ENCODE data around the gene MFSD6.
"Not testable (repeated sequence)": the region's sequence is repeated elsewhere in the genome, so short reads cannot be mapped to it uniquely, and the experiment has no call there.

The MFSD6 gene

GRCh38 chr2:190407662-190408537 lies at the start of gene MFSD6:
Gene MFSD6 (plus strand): TSS chr2:190408355. CDS start chr2:190436030, 27,675 bp downstream.
- DNase-seq (ENCODE audit: low read depth) = no peak

DNA sequence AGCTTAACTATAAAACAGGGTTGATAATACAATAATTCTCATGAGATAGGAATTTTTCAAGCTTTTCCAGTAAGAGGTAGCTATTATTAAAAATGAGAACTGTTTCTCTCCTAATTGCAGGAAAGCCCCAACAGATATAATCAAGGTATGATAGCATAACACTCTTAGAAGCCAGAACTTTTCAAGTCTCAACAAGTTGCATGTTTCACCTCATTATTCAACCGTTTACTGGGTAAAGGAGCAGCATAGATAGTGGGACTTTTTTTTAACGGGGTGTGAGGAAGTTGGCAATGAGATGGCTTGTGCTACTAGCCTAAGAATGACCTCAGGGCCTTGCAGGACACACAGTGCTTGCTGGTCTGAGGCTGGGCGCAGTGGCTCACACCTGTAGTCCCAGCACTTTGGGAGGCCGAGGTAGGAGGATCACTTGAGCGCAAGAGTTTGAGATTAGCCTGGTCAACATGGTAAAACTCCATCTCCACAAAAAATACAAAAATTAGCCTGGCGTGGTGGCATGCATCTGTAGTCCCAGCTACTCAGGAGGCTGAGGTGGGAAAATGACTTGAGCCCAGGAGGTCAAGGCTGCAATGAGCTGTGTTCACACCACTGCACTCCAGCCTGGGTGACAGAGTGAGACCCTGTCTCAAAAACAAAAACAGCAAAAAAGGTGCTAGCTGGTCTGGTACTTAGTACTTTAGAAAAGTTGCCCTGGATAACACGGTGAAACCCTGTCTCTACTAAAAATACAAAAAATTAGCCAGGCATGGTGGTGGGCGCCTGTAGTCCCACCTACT lies 49.3 kb upstream of the MFSD6 start:
- DNase-seq (ENCODE audit: low read depth) = not testable (repeated sequence)

DNA sequence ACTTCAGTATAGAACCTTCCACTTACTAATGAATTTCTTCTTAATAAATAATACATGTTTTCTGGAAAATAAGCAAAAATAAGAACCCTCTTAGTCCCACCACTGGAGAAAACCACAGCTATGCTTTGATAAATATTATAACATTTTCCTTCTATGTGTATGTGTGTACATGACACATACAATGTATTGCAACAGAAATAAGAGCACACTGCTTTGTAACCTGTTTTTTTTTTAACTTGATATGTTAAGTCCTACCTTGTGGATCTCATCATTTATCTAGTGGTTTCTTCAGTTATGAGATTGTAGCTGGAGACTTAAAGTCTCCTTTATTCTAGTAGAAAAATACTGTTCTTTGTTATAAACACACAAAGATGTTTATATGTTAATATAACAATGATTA lies 47.6 kb upstream of the MFSD6 start:
- no peak for DNase-seq (ENCODE audit: low read depth)

GRCh38 chr2:190360965-190361364 lies 47.2 kb upstream of the MFSD6 start:
- no peak for DNase-seq (ENCODE audit: low read depth)

GRCh38 chr2:190361572-190361971 lies 46.6 kb upstream of the MFSD6 start:
- DNase-seq (ENCODE audit: low read depth) = no peak

- DNase-seq (ENCODE audit: low read depth) = no peak
Measured at GRCh38 chr2:190362894-190363293, 45.3 kb upstream of the MFSD6 start.

DNA sequence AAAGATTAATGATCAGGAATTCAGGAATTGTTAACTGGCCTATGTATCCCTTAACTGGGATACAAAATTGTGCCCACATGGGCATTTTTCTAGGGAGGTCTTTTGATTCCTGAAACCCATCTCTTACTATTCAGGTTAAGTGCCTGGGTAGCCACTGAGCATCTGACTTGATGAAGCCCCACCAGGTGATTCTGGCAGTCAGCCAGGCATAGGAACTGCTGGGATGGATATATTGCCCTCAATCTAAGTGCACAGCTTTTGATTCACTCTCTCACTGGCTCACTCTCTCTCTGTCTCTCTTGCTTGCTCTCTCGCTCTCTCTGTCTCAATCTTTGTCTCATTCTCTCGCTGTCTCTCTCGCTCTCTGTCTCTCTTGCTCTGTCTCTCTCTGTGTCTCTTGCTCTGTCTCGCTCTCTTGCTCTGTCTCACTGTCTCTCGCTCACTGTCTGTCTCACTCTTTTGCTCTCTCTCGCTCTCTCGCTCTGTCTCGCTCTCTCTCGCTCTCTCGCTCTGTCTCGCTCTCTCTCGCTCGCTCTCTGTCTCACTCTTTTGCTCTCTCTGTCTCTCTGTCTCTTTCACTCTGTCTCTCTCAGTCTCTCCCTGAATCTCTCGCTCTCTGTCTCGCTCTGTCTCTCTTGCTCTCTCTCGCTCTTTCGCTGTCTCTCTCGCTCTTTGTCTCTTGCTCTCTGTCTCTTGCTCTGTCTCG lies 42.5 kb upstream of the MFSD6 start:
- DNase-seq (ENCODE audit: low read depth) = no peak

- DNase-seq (ENCODE audit: low read depth) = no peak
Measured at GRCh38 chr2:190366248-190366753, 41.9 kb upstream of the MFSD6 start.

DNA sequence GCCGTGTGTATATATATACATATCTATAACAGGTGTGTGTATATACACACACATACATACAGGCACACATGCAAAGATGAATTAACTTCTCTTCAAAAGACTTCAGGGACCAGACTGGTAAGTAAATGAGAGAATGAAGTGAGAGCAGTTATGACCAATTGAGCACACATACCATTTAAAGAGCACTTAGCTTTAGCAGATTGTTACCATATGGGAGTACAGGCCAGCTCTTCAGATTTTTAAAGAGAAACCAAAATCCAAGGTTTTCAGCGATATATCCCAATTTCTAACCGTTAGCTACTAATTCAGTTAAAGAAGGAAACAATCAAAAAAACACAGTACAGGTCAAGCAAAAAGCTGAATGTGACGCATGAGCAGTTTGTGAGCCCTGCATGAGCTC lies 41.1 kb upstream of the MFSD6 start:
- DNase-seq (ENCODE audit: low read depth) = no peak

- DNase-seq (ENCODE audit: low read depth) = no peak
Measured at GRCh38 chr2:190369635-190370034, 38.5 kb upstream of the MFSD6 start.

- DNase-seq (ENCODE audit: low read depth) = no peak
Measured at GRCh38 chr2:190376083-190376482, 32.1 kb upstream of the MFSD6 start.

- DNase-seq (ENCODE audit: low read depth) = no peak
Measured at GRCh38 chr2:190376591-190377245, 31.4 kb upstream of the MFSD6 start.

DNA sequence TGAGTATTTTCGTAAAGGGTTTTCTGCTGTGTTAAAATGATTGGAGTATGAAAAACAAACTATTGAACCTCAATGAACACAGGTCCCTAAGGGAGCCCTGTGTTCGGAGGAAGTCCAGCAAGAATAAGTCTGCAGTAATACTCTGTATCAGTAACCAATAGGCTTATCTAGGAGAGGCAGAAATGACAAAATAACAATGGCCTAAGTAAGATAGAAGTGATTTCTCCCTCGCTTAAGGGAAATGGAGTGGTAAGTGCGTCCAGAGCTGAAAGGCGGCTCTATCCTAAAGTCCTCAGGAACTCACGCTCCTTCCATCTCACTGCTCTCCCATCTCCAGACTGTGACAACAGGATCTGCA lies 29.3 kb upstream of the MFSD6 start:
- no peak for DNase-seq (ENCODE audit: low read depth)

DNA sequence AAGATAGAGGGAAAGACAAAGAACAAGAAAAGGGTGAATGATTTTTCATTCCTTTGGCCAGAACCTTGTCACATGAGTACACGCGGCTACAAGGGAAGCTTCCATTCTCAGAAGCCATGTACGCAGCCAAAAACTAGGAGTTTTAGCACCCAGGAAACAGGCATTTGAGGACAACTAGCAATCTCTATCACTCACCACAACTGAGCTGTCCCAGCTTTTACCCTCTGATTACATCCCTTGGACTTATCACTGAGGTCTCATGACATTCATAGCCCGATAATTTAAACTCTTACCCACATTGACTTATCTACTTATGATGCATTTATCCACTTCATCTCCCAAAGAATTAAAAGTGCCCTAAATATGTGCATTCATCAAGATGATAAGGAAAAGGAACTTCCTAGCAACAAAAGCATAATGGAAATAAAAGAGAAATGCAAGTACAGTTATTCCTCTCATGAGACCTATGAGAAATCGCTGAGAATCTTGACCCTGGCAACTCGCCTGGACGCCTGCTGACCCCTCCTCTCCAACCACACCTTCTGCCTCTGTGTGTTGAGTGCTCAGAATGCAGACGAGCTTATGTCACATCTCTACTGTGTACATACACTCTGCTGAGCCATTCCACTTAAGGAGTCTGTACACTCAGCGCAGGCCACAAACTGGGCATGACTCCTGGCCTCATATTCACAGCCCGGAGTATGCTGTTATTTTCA lies 28.7 kb upstream of the MFSD6 start:
- no peak for DNase-seq (ENCODE audit: low read depth)

GRCh38 chr2:190380962-190381412 lies 27.2 kb upstream of the MFSD6 start:
- DNase-seq (ENCODE audit: low read depth) = no peak

DNA sequence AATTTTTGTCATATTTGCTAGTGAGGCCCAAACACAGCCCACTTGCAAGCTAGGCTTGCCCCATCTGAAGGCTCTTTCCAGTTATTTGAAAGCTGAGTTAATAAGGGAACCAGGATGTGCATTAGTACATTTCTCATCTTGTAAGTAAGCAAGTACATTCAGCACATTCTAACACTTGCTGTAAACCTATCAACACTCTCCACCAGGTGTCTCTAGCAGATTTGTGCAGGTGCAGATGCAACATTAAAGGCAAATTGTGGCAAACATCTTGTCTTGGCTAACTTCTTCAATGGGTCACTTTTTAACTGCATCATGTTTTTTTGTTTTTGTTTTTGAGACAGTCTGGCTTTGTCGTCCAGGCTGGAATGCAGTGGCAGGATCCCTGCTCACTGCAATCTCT lies 25.3 kb upstream of the MFSD6 start:
- no peak for DNase-seq (ENCODE audit: low read depth)

- no peak for DNase-seq (ENCODE audit: low read depth)
Measured at GRCh38 chr2:190387422-190387821, 20.7 kb upstream of the MFSD6 start.

GRCh38 chr2:190396271-190396670 lies 11.9 kb upstream of the MFSD6 start:
- no peak for DNase-seq (ENCODE audit: low read depth)

GRCh38 chr2:190402986-190403603 lies 5.1 kb upstream of the MFSD6 start:
- no peak for DNase-seq (ENCODE audit: low read depth)

DNA sequence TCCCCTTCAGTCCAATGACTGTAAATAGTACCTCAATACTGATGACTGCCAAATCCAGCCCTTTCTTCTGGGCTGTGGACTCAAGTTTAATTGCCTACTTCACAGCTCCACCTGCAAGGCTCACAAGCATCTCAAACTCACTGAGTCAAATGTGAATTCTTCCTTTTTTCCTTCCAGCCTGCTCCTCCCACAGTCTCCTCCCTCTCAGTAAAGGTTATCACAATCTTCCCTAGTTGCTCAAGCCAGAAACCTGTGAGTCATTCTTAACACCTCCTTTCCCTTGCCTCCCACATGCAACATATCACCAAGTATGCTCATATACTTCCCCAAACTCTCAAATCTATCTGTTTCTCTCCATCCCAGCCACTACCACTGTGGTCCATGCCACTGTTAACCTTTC lies 3.7 kb upstream of the MFSD6 start:
- no peak for DNase-seq (ENCODE audit: low read depth)

DNA sequence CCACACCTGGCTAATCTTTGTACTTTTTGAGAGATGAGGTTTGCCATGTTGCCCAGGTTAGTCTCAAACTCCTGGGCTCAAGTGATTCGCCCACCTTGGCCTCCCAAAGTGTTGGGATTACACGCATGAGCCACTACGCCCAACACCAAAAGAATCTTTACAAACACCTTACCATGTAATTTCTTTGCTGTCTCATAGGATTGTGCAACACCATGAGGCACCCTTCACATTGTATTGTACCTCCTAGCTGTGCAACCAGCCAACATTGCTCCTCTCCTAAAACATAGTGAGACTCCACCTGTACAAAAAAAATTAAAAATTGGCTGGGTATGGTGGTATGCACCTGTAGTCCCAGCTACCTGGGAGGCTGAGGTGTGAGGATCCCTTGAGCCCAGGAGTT lies 3.1 kb upstream of the MFSD6 start:
- DNase-seq (ENCODE audit: low read depth) = no peak
